ENCODE measurements around the gene LRRC4C. TPM values are rescaled to one million over a fixed set of nuclear protein-coding genes. Genes with fewer than 3 reads are reported as not detected.

LRRC4C gene
- polyA plus RNA-seq, 1 experiment = not detected

DNA sequence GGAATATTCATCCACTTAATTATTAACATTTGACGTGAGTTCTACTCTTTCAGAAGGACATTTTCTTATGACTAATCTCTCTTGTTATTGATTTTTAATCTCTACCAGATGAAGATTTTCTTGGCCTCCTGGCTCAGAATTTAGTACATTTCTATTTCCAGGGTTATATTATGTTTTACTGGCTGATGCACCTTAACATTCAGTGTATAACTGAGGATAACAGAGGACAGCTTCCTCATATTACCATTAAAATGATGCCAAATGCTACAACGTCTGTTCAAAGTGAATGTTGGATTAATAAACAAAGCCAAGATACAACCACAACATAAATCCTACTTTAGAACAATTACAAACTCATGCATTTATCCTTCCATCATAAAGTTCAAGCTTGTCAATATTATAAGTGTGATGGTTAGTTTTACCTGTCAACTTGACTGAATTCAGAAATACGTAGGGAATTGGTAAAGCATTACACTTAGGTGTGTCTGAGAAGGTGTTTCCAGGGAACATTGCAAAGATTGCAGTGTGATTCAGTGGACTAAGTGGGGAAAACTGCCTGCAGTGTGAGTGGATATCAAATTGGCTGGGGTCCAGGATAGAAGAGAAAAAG, 485.2 kb downstream of the LRRC4C start:
- no peaks in the 10 kb centered on the region for H3K27me3 ChIP-seq (ENCODE audit: control insufficient read depth, insufficient read depth, low read length)
- ChIA-PET CTCF (no interaction called here), POLR2A (no interaction called here)
- H3K36me3 ChIP-seq (ENCODE audit: control insufficient read depth, insufficient read depth, low read length) = no peaks in the 10 kb centered on the region
- TF ChIP-seq, protein P1, sequence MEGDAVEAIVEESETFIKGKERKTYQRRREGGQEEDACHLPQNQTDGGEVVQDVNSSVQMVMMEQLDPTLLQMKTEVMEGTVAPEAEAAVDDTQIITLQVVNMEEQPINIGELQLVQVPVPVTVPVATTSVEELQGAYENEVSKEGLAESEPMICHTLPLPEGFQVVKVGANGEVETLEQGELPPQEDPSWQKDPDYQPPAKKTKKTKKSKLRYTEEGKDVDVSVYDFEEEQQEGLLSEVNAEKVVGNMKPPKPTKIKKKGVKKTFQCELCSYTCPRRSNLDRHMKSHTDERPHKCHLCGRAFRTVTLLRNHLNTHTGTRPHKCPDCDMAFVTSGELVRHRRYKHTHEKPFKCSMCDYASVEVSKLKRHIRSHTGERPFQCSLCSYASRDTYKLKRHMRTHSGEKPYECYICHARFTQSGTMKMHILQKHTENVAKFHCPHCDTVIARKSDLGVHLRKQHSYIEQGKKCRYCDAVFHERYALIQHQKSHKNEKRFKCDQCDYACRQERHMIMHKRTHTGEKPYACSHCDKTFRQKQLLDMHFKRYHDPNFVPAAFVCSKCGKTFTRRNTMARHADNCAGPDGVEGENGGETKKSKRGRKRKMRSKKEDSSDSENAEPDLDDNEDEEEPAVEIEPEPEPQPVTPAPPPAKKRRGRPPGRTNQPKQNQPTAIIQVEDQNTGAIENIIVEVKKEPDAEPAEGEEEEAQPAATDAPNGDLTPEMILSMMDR (IDR thresholded peaks at IDR 0.05; ENCODE audit: insufficient read depth, low read depth, low read length) = no peak
- DNase-seq (ENCODE audit: low read depth) = no peak
- no peak overlapping the region for H3K4me3 ChIP-seq (ENCODE audit: low read depth, low read length)

DNA sequence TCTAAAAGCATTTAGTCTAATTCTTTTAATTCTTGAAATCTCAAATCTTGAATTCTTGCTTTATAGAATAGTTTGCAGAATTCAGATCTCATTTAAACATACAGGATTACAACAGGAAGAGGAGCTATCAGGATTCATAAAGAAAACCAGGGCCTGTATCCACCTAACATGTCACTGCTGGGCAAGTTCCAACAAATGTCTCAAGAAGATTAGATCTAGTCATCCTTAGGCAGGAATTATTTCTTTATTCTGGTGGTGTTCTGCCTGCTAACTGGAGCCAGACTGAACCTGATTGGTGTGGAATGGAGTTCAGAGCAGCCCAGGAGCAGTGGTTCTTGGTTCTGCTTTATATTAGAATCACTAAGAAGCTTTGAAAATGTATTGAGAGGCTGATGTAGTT, 500.7 kb downstream of the LRRC4C start:
- DNase-seq (ENCODE audit: low read depth) = no peak
- TF ChIP-seq, protein P1 (IDR thresholded peaks at IDR 0.05; ENCODE audit: insufficient read depth, low read depth, low read length) = no peak
- no peak overlapping the region for H3K4me3 ChIP-seq (ENCODE audit: low read depth, low read length)
- CTCF ChIA-PET = no interaction called here
- POLR2A ChIA-PET = no interaction called here
- H3K36me3 ChIP-seq (ENCODE audit: control insufficient read depth, insufficient read depth, low read length) = no peaks in the 10 kb centered on the region
- H3K27me3 ChIP-seq (ENCODE audit: control insufficient read depth, insufficient read depth, low read length) = no peaks in the 10 kb centered on the region

- TF ChIP-seq, protein P1 (IDR thresholded peaks at IDR 0.05; ENCODE audit: insufficient read depth, low read depth, low read length) = no peak
- Histone ChIP-seq H3K4me3 (ENCODE audit: low read depth, low read length) (no peak overlapping the region), H3K27me3 (ENCODE audit: control insufficient read depth, insufficient read depth, low read length) (no peaks in the 10 kb centered on the region), H3K36me3 (ENCODE audit: control insufficient read depth, insufficient read depth, low read length) (no peaks in the 10 kb centered on the region)
- CTCF ChIA-PET = no interaction called here
- DNase-seq (ENCODE audit: low read depth) = no peak
- POLR2A ChIA-PET = no interaction called here
Measured at GRCh38 chr11:40952479-40952878, 507.0 kb downstream of the LRRC4C start.

- TF ChIP-seq, protein P1 (IDR thresholded peaks at IDR 0.05; ENCODE audit: insufficient read depth, low read depth, low read length) = no peak
- Histone ChIP-seq H3K27me3 (ENCODE audit: control insufficient read depth, insufficient read depth, low read length) (no peaks in the 10 kb centered on the region), H3K4me3 (ENCODE audit: low read depth, low read length) (no peak overlapping the region), H3K36me3 (ENCODE audit: control insufficient read depth, insufficient read depth, low read length) (no peaks in the 10 kb centered on the region)
- POLR2A ChIA-PET = no interaction called here
- CTCF ChIA-PET = no interaction called here
- no peak for DNase-seq (ENCODE audit: low read depth)
Measured at GRCh38 chr11:40938002-40938401, 521.5 kb downstream of the LRRC4C start.

DNA sequence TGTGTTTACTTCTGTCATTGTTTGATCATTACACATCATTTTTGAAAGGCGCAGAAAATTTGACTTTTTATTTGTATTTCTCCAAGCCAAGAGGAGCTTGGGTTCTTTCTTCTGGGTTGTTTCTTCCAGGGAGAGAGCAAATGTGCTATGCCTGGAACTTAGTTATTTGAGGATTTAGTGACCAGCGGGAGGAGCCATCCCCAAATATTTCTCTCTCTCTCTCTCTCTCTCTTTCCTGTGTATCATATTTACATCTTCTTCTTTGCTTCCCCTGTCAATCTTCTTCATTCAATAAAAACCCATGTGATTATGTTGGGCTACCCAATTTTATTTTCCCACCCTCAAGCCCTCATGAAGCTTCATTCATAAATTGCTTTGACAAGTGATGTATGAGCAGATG, 534.5 kb downstream of the LRRC4C start:
- Histone ChIP-seq H3K4me3 (ENCODE audit: low read depth, low read length) (no peak overlapping the region), H3K27me3 (ENCODE audit: control insufficient read depth, insufficient read depth, low read length) (no peaks in the 10 kb centered on the region), H3K36me3 (ENCODE audit: control insufficient read depth, insufficient read depth, low read length) (no peaks in the 10 kb centered on the region)
- POLR2A ChIA-PET = no interaction called here
- DNase-seq (ENCODE audit: low read depth) = no peak
- CTCF ChIA-PET = no interaction called here
- TF ChIP-seq, protein P1 (IDR thresholded peaks at IDR 0.05; ENCODE audit: insufficient read depth, low read depth, low read length) = no peak

Data from BJ (cell line).